ENCODE data around the gene COL4A5. TPM values are rescaled to one million over a fixed set of nuclear protein-coding genes. Genes with fewer than 3 reads are reported as not detected.

The COL4A5 gene
- total RNA-seq, 1 donor from 2014 or later: 111 TPM

DNA sequence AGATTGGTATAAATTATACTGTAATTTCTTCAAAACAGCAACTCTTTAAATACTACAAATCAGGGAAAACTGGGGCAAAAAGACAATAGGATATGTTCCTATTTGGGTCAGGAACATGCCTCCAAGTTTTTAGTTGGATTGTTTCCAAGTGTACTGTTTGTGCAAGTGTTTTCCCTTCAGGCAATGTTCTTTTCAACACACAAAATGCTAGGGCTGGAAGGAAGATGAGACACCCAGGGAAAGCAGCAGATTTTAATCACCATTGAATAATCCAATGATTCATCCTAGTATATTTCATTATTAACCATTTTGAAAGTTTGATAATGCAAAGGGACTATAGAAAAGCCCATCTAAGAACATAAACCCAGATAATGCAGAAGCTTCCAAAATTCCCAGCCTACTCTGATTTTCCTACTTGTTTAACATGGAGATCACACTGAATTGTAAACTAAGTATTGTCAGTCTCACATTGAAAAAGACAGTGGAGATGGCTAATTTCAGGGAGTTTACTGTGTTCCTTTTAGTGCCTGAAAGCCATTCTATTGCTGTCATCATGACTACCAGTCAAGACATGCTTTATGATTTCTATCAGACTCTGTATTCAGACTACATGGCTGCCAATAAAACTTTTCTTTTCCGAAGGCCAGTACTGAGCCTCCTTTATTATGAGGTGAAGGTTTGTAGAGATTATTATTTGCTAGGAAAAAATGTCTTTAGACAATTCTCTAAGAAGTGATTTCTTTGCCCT lies 40.0 kb upstream of the COL4A5 start:
- TF ChIP-seq, protein P1, sequence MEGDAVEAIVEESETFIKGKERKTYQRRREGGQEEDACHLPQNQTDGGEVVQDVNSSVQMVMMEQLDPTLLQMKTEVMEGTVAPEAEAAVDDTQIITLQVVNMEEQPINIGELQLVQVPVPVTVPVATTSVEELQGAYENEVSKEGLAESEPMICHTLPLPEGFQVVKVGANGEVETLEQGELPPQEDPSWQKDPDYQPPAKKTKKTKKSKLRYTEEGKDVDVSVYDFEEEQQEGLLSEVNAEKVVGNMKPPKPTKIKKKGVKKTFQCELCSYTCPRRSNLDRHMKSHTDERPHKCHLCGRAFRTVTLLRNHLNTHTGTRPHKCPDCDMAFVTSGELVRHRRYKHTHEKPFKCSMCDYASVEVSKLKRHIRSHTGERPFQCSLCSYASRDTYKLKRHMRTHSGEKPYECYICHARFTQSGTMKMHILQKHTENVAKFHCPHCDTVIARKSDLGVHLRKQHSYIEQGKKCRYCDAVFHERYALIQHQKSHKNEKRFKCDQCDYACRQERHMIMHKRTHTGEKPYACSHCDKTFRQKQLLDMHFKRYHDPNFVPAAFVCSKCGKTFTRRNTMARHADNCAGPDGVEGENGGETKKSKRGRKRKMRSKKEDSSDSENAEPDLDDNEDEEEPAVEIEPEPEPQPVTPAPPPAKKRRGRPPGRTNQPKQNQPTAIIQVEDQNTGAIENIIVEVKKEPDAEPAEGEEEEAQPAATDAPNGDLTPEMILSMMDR (conservative IDR thresholded peaks at IDR 0.05): no peak
- DNase-seq (ENCODE audit: low read depth, low spot score): no peak
- no peaks in the 10 kb centered on the region for H3K27me3 Mint-ChIP-seq (ENCODE audit: low read depth)
- H3K4me3 Mint-ChIP-seq: no peak overlapping the region
- no peaks in the 10 kb centered on the region for H3K36me3 Mint-ChIP-seq (ENCODE audit: low read depth)
- peaks cover 10% of the 10 kb centered on the region for H3K4me1 Mint-ChIP-seq
- no peaks in the 10 kb centered on the region for H3K9me3 Mint-ChIP-seq
- H3K27ac Mint-ChIP-seq (ENCODE audit: unreplicated experiment): no peak overlapping the region

DNA sequence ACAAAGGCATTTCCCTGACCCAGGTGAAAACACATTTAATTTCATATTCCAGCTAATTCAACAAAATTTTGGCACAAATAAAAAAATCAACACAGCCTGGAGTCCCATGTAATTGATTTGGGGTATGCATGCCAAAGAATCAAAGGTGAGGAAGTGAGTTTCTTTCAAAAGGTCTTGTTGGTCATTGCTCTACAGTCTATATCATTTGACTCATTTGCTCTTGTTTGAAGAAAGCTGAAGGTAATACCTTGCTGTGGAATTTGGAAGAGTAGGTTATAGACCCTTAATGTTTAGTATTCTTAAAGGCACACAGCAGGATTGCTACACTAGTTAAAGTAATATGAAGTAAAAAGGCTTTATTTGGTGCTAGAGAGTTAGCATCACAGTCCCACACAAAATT lies 26.9 kb upstream of the COL4A5 start:
- no peaks in the 10 kb centered on the region for H3K9me3 Mint-ChIP-seq
- no peak for DNase-seq (ENCODE audit: low read depth, low spot score)
- no peak overlapping the region for H3K4me3 Mint-ChIP-seq
- TF ChIP-seq, protein P1 (conservative IDR thresholded peaks at IDR 0.05): no peak
- no peaks in the 10 kb centered on the region for H3K27me3 Mint-ChIP-seq (ENCODE audit: low read depth)
- H3K27ac Mint-ChIP-seq (ENCODE audit: unreplicated experiment): no peak overlapping the region
- H3K4me1 Mint-ChIP-seq: peaks cover 5% of the 10 kb centered on the region
- H3K36me3 Mint-ChIP-seq (ENCODE audit: low read depth): no peaks in the 10 kb centered on the region

DNA sequence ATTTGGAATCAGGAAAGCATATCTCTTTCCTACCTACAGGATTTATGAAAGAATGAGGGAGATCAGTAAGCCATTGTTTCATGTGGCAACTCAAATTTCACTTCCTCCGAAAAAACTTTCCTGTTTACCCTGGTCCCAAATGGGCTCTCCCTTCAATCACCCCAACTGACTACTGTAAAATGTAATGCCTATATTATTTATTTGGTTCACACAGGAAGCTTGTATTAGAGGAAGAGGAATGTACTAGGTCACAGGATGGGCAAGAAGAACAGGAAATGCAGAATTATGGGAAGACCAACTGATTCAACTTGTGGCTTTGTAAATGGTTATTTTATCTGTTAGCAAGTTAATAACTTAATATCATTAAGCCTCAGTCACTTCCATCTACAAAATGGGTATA lies 24.5 kb upstream of the COL4A5 start:
- Mint-ChIP-seq H3K4me1 (peaks cover 5% of the 10 kb centered on the region), H3K4me3 (no peak overlapping the region), H3K27me3 (ENCODE audit: low read depth) (no peaks in the 10 kb centered on the region), H3K36me3 (ENCODE audit: low read depth) (no peaks in the 10 kb centered on the region), H3K9me3 (no peaks in the 10 kb centered on the region), H3K27ac (ENCODE audit: unreplicated experiment) (no peak overlapping the region)
- DNase-seq (ENCODE audit: low read depth, low spot score): no peak
- TF ChIP-seq, protein P1 (conservative IDR thresholded peaks at IDR 0.05): no peak

DNA sequence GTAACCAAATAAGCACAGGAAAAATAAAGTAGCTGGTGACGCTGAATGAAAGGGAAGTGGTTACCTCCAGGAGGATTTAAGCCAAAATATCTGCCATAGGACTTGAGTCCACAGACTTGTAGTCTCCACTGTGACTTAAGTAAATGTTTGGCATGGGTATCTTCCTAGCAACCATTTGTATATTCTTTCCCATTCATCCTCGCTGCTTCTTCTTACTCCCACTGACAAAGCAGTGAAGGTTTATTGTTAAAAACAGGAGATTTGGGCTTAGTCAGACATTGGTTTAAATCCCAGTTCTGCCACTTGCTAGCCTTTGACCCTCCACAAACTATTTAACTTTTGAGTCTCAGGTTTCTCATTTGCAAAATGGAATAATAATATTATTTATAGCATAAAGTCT lies 23.7 kb upstream of the COL4A5 start:
- no peak overlapping the region for H3K27ac Mint-ChIP-seq (ENCODE audit: unreplicated experiment)

DNA sequence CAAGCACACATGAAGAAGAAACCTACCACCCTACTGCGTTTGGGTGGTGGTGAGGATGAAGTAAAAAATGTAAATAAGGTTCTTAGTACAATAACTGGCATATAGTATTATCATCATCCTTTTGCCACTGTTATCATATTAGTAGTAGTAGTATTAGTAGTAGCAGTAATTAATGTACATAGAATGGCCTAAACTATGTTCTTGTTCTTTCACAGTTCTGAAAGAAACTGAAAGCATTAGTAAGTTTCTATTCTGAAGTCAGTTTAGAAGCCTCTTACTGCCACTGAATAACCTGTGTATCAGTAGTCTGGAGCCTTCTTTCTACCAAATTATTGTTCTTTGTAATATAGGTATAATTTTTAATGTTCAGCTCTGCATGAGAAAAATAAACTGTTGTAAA lies 22.4 kb upstream of the COL4A5 start:
- Mint-ChIP-seq H3K4me3 (no peak overlapping the region), H3K9me3 (no peaks in the 10 kb centered on the region), H3K27me3 (ENCODE audit: low read depth) (no peaks in the 10 kb centered on the region), H3K4me1 (peaks cover 5% of the 10 kb centered on the region), H3K27ac (ENCODE audit: unreplicated experiment) (no peak overlapping the region), H3K36me3 (ENCODE audit: low read depth) (no peaks in the 10 kb centered on the region)
- TF ChIP-seq, protein P1 (conservative IDR thresholded peaks at IDR 0.05): no peak
- DNase-seq (ENCODE audit: low read depth, low spot score): no peak

More for the DNA sequence above, 23.7 kb upstream of the COL4A5 start:
- TF ChIP-seq, protein P1 (conservative IDR thresholded peaks at IDR 0.05): no peak
- Mint-ChIP-seq H3K9me3 (no peaks in the 10 kb centered on the region), H3K4me3 (no peak overlapping the region), H3K4me1 (peaks cover 5% of the 10 kb centered on the region), H3K27me3 (ENCODE audit: low read depth) (no peaks in the 10 kb centered on the region), H3K36me3 (ENCODE audit: low read depth) (no peaks in the 10 kb centered on the region)
- DNase-seq (ENCODE audit: low read depth, low spot score): no peak

Measured in neural crest cell (in vitro differentiated cells).